GM18502 (cell line): ENCODE measurements around the gene EXPH5.
A peak's percentile ranks its signal among the peaks of the same experiment; 100 is the strongest.

Experiments
- ATAC-seq: cut with Tn5 transposase; IDR thresholded peaks from one replicate; pipeline ENCODE4 v1.9.1; 2021; ENCODE audit warnings: mild to moderate bottlenecking; ENCODE audit not compliant: unreplicated experiment, poor library complexity

Gene EXPH5

DNA sequence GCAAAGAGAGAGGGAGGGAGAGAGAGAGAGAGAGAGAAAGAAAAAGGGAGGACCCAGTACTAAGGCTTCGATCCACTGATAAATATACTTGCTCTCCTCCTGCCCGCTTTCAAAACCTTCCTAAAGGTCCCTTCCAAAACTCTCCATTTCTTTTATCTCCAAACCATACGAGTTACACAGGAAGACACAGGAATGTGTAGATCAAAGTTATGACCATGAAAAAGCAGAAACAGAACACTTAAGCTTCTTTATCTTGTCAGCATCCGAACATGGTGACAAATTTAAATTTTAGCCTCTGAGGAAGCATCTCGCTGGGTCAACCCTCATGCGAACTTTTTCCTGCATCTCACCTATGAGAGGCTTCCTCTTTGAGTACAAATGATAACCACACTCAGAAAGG is 66.2 kb downstream of the EXPH5 start:
- no peak for ATAC-seq

DNA sequence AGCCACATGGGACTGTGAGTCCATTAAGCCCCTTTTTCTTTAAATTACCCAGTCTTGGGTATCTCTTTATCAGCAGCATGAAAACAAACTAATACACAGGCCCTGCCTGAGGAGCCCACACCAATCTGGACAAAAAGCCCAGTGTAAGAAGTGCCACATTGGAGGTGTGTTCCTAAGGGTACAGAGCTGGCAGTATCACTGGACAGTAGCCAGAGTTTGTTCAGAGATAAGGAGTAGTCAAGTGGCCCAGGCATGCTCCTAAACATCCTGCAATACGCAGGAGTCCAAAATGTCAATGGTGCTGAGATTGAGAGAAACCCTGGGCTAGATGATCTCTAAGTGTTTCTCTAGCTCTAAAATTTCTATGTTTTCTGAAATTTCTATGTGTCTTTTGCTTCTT is 68.4 kb downstream of the EXPH5 start:
- no peak for ATAC-seq

GRCh38 chr11:108524422-108524821 is 69.1 kb downstream of the EXPH5 start:
- no peak for ATAC-seq

- ATAC-seq = no peak
Observed at GRCh38 chr11:108522318-108522717, 71.2 kb downstream of the EXPH5 start.

GRCh38 chr11:108518581-108518980 is 75.0 kb downstream of the EXPH5 start:
- ATAC-seq = no peak

- no peak for ATAC-seq
Observed at GRCh38 chr11:108516125-108516524, 77.4 kb downstream of the EXPH5 start.

- ATAC-seq = no peak
Observed at GRCh38 chr11:108512708-108513107, 80.9 kb downstream of the EXPH5 start.

DNA sequence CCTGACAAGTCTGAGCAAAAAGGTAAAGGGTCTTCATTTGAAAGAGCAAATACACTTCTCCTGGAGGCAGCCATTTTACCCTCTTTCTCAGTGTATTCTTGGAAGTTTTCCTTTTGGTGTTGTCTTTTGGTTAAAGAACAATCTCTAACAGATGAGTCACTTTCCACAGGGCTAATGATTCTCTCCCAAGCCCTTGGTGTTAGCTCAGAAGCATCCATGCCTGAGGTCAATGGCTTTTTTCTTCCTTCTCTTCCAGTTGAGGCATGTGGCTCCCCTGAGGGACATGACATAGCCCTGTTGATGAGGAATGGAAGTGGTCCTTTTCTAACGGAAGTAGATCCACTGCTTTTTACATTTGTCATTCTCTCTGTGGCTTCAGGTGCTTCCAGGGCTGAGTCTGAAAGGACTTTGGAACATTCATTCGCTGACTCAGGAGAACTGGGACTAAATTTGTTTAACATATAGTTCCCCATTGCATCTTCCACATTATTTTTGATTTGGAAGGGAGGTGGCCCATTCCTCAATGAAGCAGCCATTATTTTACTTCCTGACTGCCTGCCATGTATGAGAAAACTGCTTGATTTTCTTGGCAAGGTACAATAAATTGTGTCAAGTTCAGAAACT is 81.6 kb downstream of the EXPH5 start:
- ATAC-seq = no peak

DNA sequence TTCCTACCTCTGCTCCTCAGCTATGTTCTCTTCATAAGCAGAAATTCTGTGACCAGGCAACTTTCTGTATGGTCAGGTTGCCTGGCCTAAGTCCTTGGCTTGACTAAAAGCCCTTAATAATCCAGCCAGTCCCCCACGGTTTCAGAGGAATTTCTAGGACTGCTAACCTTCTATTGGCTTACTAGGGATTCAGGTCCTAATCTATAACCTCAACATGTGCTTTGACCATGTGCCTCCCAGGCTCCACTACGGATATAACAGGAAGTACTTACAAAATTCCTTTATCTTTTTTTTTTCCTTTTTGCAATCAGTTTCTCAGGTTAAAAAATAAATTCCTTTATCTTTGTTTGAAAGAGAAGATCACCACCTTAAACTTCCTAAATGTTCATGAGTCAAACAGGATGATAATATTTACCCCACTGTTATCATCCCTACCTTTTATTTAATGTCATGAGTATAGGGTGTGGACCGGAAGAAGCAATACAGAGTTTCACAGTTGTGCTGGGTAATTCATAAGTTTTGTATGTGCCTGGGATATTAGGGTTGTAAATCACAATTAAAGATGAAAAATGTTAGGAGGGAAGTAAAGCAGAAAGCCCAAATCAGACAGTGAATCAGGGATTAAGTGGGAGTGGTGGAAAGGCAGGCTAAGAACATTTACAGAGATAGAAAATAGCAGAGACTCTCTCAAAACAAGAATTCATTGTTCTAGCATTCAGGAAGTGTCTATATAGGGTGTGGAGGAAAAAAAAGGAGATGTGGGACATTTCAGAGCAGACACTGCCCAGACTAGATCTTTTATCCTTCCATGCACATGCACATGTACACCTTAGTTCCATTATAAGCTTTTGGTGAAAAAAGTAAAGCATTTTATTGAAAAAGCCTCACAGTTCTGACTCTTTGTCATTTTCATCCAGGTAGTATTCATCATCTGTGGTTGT is 84.6 kb downstream of the EXPH5 start:
- no peak for ATAC-seq

DNA sequence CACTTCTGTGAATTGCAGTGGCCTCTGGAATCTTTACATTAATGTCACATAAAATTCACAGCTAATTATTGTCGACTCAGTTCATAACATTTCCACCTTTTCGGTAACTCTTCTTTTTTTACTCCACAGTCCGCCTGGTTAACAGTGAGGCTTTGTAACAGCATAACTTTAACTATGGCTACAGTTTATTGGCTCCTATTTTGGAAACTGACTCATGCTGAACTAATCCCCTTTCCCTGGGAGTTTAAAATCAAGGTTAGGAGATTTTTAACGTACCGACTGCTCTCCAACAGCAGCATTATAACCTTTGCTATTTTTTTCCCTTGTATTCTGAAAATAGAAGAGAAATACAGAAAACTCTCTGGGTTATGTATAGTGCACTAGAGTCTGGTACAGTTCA is 92.2 kb downstream of the EXPH5 start:
- ATAC-seq = no peak

DNA sequence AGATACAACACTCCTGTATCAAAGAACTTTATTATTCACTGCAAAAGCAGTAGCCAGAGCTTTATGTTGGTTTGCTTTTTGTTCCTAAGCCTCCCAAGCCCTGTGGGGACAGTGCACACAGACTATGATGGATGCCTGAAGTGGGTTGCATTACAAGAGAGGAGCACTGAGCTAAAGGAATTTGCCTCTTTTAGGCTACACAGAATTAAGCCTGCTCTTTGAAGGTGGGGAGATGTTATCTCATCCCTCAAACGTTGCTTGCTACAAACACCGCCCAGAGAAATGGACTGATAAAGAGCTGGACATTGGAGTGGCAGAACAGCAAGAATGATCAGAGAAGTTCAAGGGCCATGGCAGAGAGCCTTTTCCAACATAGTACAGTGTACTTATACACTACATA is 92.8 kb downstream of the EXPH5 start:
- ATAC-seq = no peak

GRCh38 chr11:108500169-108500568 is 93.4 kb downstream of the EXPH5 start:
- ATAC-seq = no peak

DNA sequence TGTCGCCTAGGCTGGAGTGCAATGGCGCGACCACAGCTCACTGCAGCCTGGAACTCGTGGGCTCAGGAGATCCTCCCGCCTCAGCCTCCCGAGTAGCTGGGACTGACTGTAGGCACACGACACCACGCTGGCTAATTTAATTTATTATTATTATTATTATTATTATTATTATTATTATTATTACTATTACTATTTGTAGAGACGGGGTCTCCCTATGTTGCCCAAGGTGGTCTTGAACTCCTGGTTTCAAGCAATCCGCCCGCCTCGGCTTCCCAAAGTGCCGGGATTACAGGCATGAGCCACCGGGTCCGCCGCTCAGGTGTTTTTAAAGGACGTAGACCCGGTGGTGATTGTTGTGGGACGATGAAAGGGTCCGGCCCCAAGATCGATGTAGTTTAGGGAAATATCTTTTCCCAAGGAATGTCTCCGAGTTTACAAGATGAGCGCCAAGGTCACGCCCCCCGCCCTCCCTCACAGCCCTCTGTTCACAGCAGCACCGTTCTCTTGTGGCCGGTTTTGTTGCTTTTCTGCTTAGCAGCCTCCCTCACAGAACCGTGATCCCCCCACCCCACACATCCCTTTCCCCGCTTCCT is 94.7 kb downstream of the EXPH5 start:
- ATAC-seq = no peak

GRCh38 chr11:108498046-108498815 is 95.3 kb downstream of the EXPH5 start, which contains the start of gene POGLUT3:
POGLUT3 (minus strand) TSS chr11:108498384; CDS start chr11:108498366, 18 bp downstream.
- ATAC-seq = peak; percentile 64

- peak; percentile 72 for ATAC-seq
Observed at GRCh38 chr11:108497317-108498045, 96.1 kb downstream of the EXPH5 start.

DNA sequence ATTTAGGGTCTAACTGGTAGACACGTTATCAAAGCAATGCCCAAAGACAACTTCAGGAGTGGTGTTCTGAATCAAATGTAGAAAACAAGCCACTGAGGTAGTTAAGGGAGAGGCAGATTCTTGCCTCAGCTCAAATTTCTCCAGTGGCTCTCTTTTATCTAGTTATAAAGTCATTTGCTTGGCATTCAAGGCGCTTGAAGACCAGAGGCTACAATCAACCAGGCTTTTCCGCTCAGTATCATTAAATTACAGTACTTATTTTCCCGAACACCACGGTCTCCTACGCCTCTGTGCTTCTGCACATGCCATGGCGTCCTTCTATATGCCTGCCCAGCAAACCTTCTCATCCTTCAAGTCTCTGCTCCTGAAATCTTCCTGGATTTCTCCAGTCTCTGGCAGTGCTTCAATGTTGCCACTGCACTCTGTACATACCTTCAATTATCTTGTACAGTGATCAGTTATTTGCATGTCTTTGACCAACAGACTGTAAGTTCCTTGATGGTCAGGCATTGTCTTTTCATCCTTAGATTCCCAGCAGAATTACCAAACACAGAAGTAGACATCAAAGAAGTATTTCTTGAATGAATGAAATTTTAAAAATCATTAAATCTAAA is 96.8 kb downstream of the EXPH5 start:
- no peak for ATAC-seq

DNA sequence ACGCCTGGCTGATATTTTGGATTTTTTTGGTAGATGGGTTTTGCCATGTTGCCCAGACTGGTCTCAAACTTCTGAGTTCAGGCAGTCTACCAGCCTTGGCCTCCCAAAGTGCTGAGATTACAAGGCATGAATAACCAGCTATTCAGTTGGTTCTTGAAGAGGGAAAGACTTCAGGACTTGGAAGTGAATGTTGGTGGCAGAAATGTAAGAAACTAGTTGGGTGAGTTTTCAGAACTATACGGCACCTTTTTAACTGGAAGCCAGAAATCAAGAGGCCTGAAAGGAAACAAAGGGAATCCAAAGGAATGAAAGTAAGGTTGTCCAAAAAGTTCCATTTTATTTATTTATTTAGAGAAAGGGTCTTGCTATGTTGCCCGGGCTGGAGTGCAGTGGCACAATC is 98.2 kb downstream of the EXPH5 start:
- no peak for ATAC-seq

GRCh38 chr11:108494182-108494581 is 99.4 kb downstream of the EXPH5 start:
- no peak for ATAC-seq

GRCh38 chr11:108491936-108492335 is 101.6 kb downstream of the EXPH5 start:
- ATAC-seq = no peak
